HEK293T (cell line): ENCODE data around the gene PNLIPRP3.

Source experiments
- FOXM1 ChIP-seq: fragments of 450-650 bp; IDR thresholded peaks from 2 replicates; pipeline ENCODE4 v1.6.1; 2017; ENCODE audit warnings: mild to moderate bottlenecking, borderline replicate concordance
- SP1 ChIP-seq: fragments of 450-650 bp; IDR thresholded peaks from 2 replicates; pipeline ENCODE4 v1.6.1; 2017

DNA sequence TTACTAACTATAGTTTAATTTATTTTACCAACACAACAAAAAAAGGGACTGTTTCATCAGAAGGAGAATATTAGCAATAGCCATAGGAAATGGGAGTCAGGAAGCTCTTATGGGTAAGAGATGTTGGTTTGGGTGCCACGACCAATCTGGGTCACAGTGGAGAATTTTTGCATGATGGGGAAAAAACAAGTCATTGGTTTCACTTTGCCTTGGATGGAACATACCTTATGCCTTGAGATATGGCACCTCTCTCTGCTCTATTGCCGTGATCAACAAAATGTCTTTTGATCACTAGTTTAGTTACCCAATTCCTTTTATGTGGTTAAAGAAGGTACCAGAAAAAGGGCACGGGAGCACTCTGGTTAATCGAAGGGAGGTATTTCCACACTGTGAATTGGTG lies 48.2 kb downstream of the PNLIPRP3 start:
- no peak for TF ChIP-seq SP1
- TF ChIP-seq FOXM1, result no peak
